ENCODE results near the gene CATSPERB.

DNA sequence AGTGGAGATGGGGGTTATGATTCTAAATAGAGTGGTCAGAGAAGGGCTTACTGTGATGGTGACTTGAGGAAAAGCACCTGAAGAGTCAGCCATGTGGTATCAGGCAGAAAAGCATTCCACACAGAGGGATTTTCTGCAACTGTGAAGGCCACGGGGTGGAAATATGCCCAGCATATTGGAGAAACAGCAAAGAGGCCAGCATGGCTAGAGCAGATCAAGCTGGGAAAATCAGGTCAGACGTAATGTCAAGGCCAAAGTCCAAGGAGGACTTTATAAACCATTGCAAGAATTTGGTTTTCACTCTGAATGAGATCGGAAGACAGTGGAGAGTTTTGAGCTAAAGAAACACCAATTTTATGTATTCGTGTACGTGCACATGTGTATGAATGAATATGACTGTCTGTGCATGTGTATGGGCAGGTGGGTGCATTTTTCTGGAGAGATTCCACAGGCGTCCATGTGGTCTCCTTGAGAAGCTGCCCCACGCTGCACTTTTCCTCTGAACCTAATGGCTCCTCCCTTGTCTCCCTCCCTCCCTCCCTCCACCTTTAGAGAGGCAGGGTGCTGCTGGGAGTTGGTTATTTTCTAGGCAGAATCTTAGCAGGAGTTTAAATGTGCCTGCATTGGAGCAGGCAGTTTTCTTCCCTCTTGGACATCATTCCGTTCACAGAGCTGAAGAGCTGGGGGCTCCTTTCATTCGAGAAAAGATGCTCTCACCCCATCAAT is 124.4 kb downstream of the CATSPERB start:
- TF ChIP-seq, protein P1, sequence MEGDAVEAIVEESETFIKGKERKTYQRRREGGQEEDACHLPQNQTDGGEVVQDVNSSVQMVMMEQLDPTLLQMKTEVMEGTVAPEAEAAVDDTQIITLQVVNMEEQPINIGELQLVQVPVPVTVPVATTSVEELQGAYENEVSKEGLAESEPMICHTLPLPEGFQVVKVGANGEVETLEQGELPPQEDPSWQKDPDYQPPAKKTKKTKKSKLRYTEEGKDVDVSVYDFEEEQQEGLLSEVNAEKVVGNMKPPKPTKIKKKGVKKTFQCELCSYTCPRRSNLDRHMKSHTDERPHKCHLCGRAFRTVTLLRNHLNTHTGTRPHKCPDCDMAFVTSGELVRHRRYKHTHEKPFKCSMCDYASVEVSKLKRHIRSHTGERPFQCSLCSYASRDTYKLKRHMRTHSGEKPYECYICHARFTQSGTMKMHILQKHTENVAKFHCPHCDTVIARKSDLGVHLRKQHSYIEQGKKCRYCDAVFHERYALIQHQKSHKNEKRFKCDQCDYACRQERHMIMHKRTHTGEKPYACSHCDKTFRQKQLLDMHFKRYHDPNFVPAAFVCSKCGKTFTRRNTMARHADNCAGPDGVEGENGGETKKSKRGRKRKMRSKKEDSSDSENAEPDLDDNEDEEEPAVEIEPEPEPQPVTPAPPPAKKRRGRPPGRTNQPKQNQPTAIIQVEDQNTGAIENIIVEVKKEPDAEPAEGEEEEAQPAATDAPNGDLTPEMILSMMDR (IDR thresholded peaks at IDR 0.05): no peak
- no peak for TF ChIP-seq POLR2A (IDR thresholded peaks at IDR 0.05)
